ENCODE measurements around the gene PHETA2.
"Not testable (repeated sequence)": the region's sequence is repeated elsewhere in the genome, so short reads cannot be mapped to it uniquely, and the experiment has no call there.

GRCh38 chr22:42104332-42104860 is 30.3 kb downstream of the PHETA2 start:
- TF ChIP-seq CTCF, POLR2A (IDR thresholded peaks at IDR 0.05): not testable (repeated sequence)
